Activated T-helper 1 cell treated with anti-CD3 and anti-CD28 coated beads, Interleukin-2, amount 50 U/mL, for 16 hours (primary cell): Measurements from ENCODE around the gene CBL.
"Not testable (repeated sequence)": the region's sequence is repeated elsewhere in the genome, so short reads cannot be mapped to it uniquely, and the experiment has no call there.

Experiments
- DNase-seq, 2 donors: peaks; one replicate each; pipeline ENCODE4 v3.0.0-alpha.2; 2020; ENCODE audit warnings: low read depth in 1 of 2, low spot score in 1 of 2

CBL gene

GRCh38 chr11:119205574-119206510, at the start of gene CBL:
Gene CBL (plus strand): TSS chr11:119206339. CDS start chr11:119206418, 79 bp downstream.
- DNase-seq = peak; percentile 97 to 99

GRCh38 chr11:119156496-119156895, 49.6 kb upstream of the CBL start:
- no peak for DNase-seq

GRCh38 chr11:119157063-119157462, 49.1 kb upstream of the CBL start:
- DNase-seq = no peak

GRCh38 chr11:119158467-119158866, 47.7 kb upstream of the CBL start:
- DNase-seq = no peak

- DNase-seq = no peak
These were observed 46.0 kb upstream of the CBL start for GRCh38 chr11:119160151-119160550.

GRCh38 chr11:119161871-119162270, 44.3 kb upstream of the CBL start:
- DNase-seq = no peak

GRCh38 chr11:119166368-119167076, 39.6 kb upstream of the CBL start:
- no peak for DNase-seq

- DNase-seq = not testable (repeated sequence)
These were observed 39.1 kb upstream of the CBL start for GRCh38 chr11:119167077-119167458.

- DNase-seq = no peak
These were observed 38.2 kb upstream of the CBL start for GRCh38 chr11:119167933-119168332.

GRCh38 chr11:119168471-119169281, 37.5 kb upstream of the CBL start, which contains the start of gene NLRX1:
Gene NLRX1 (plus strand): TSS chr11:119168725. CDS start chr11:119171404, 2,679 bp downstream.
- DNase-seq = peak; percentile 67 to 71

GRCh38 chr11:119169282-119169719, 36.8 kb upstream of the CBL start:
- no peak for DNase-seq

GRCh38 chr11:119172513-119172912, 33.6 kb upstream of the CBL start:
- no peak for DNase-seq

GRCh38 chr11:119173453-119173852, 32.7 kb upstream of the CBL start:
- no peak for DNase-seq

- no peak for DNase-seq
These were observed 30.6 kb upstream of the CBL start for GRCh38 chr11:119175493-119176077.

- no peak for DNase-seq
These were observed 27.9 kb upstream of the CBL start for GRCh38 chr11:119178166-119178680.

GRCh38 chr11:119179342-119179741, 26.8 kb upstream of the CBL start:
- no peak for DNase-seq

- DNase-seq = no peak
These were observed 26.2 kb upstream of the CBL start for GRCh38 chr11:119179983-119180382.

GRCh38 chr11:119180729-119181676, 25.1 kb upstream of the CBL start:
- DNase-seq = no peak

- no peak for DNase-seq
These were observed 24.3 kb upstream of the CBL start for GRCh38 chr11:119181677-119182412.
